ENCODE measurements around the gene PRKCZ. TPM values are rescaled to one million over a fixed set of nuclear protein-coding genes. Genes with fewer than 3 reads are reported as not detected.

Gene PRKCZ
- total and polyA plus RNA-seq, 2 of the 4 experiments (the other 2 are of a cell fraction) = 2.0 to 3.5 TPM

- H2BK5ac ChIP-seq (ENCODE audit: low read depth, low read length, poor library complexity, severe bottlenecking) = no peak overlapping the region
- no peak overlapping the region for H3K23ac ChIP-seq (ENCODE audit: low read depth, low read length)
- TF ChIP-seq FOS (IDR thresholded peaks at IDR 0.05; ENCODE audit: low read depth, low read length) = no peak
- no peak for TF ChIP-seq SMC3 (IDR thresholded peaks at IDR 0.05; ENCODE audit: low read depth, low read length)
- TF ChIP-seq CTCF (conservative IDR thresholded peaks at IDR 0.05; ENCODE audit: low read depth, low read length) = no peak
- TF ChIP-seq RCOR1 (IDR thresholded peaks at IDR 0.05; ENCODE audit: insufficient replicate concordance, low read length) = no peak
- no peak for TF ChIP-seq CHD1 (IDR thresholded peaks at IDR 0.05; ENCODE audit: low read depth, low read length)
- no peak for TF ChIP-seq NFE2L2 (IDR thresholded peaks at IDR 0.05; ENCODE audit: low read depth, low read length)
- no peak for TF ChIP-seq BHLHE40 (IDR thresholded peaks at IDR 0.05; ENCODE audit: low read depth, low read length)
- TF ChIP-seq USF2 (IDR thresholded peaks at IDR 0.05; ENCODE audit: low read depth, low read length) = no peak
- no peak for TF ChIP-seq POLR2A (IDR thresholded peaks at IDR 0.05; ENCODE audit: low read depth, low read length)
- TF ChIP-seq MAZ (IDR thresholded peaks at IDR 0.05; ENCODE audit: borderline replicate concordance, low read depth, low read length) = no peak
- no peak for TF ChIP-seq ELK1 (IDR thresholded peaks at IDR 0.05; ENCODE audit: borderline replicate concordance, low read depth, low read length)
- TF ChIP-seq MAFK (IDR thresholded peaks at IDR 0.05; ENCODE audit: low read depth, low read length) = no peak
- TF ChIP-seq RAD21 (IDR thresholded peaks at IDR 0.05; ENCODE audit: low read length) = no peak
- TF ChIP-seq CEBPB (IDR thresholded peaks at IDR 0.05; ENCODE audit: low read depth, low read length) = no peak
- H4K5ac ChIP-seq (ENCODE audit: low read depth, low read length) = no peak overlapping the region
- no peak for DNase-seq
- H3K79me1 ChIP-seq (ENCODE audit: low read depth in 1 of 2, low read length in 2 of 2) = no peaks in the 10 kb centered on the region
- dilution Hi-C loops (cut with HindIII; ENCODE audit: low sequenced_read_pairs, unreplicated experiment) = no loop called here
- peak overlapping the region; percentile 55 for H2AK9ac ChIP-seq (replicated peaks; ENCODE audit: low read depth, low read length, poor library complexity)
- 0 out of 2 replicates have a peak, but pooled peaks cover 3% of the 10 kb centered on the region for H3K9me1 ChIP-seq (ENCODE audit: insufficient read depth, low read length)
- H3K27me3 ChIP-seq (ENCODE audit: control insufficient read depth, insufficient read depth, low read length) = peaks cover 56% of the 10 kb centered on the region
- H4K91ac ChIP-seq (ENCODE audit: insufficient read depth, low read depth, low read length) = no peak overlapping the region
- H3K4me1 ChIP-seq (ENCODE audit: control insufficient read depth, insufficient read depth, low read length) = no peaks in the 10 kb centered on the region
- H3K18ac ChIP-seq (ENCODE audit: low read depth, low read length) = no peak overlapping the region
- intact Hi-C loops (cut with micrococcal nuclease) = no loop called here
- no peak overlapping the region for H3K27ac ChIP-seq (ENCODE audit: insufficient read depth, low read length)
- H4K8ac ChIP-seq (ENCODE audit: low read depth in 2 of 2, low read length in 2 of 2) = no peak overlapping the region
- H3K14ac ChIP-seq (replicated peaks; ENCODE audit: low read depth, low read length) = no peak overlapping the region
- H3K4ac ChIP-seq (ENCODE audit: low read depth, low read length) = no peak overlapping the region
- CTCF ChIA-PET = no interaction called here
- H3K9ac ChIP-seq (ENCODE audit: low read depth, low read length) = no peak overlapping the region
- H3K36me3 ChIP-seq (ENCODE audit: control insufficient read depth, insufficient read depth, low read length) = no peaks in the 10 kb centered on the region
- H2BK20ac ChIP-seq (ENCODE audit: low read depth, low read length) = no peak overlapping the region
- no peaks in the 10 kb centered on the region for H3K9me3 ChIP-seq (ENCODE audit: control insufficient read depth, insufficient read depth, low read length)
- no peak overlapping the region for H2AK5ac ChIP-seq (ENCODE audit: low read depth, low read length)
- H3K56ac ChIP-seq (ENCODE audit: extremely low read depth, insufficient read depth, low read length) = no peak overlapping the region
- H2BK120ac ChIP-seq (ENCODE audit: low read depth, low read length) = no peak overlapping the region
- no peak overlapping the region for H3K4me3 ChIP-seq (ENCODE audit: insufficient read depth, low read depth, low read length)
- no peaks in the 10 kb centered on the region for H4K20me1 ChIP-seq (ENCODE audit: insufficient read depth, low read length)
- H3K4me2 ChIP-seq (ENCODE audit: low read depth, low read length) = no peak overlapping the region
- in situ Hi-C loops (cut with MboI; ENCODE audit: low sequenced_read_pairs) = no loop called here
- no peak for ATAC-seq (ENCODE audit: low read depth)
- 69% methylated on average over 6 of the region's 21 CpGs; no CpG with 5 or more reads in 1 of the 2 experiments for WGBS, 2 experiments (ENCODE audit: extremely low coverage in 2 of 2, insufficient read length in 1 of 2)
- H2BK15ac ChIP-seq (ENCODE audit: low read depth, low read length) = no peak overlapping the region
- no TSS peak for BruUV-seq (replicated peaks)
- no peak overlapping the region for H2AFZ ChIP-seq (replicated peaks; ENCODE audit: low read length, poor library complexity)
- POLR2A ChIA-PET (ENCODE audit: unreplicated experiment) = no interaction called here
Observed at GRCh38 chr1:2004856-2005255, 45.4 kb upstream of the PRKCZ start.
